Measurements from ENCODE around the gene USH2A. TPM values are rescaled to one million over a fixed set of nuclear protein-coding genes. Genes with fewer than 3 reads are reported as not detected.

The USH2A gene
- total RNA-seq, 4 donors from 2014 or later = under 0.01 to 2.0 (median 0.22) TPM; not detected in 1

- intact Hi-C loops (cut with DNase I) = no loop called here
Measured at GRCh38 chr1:215605011-215605621, 818.1 kb downstream of the USH2A start.

GRCh38 chr1:215603319-215603718 lies 819.9 kb downstream of the USH2A start:
- Histone ChIP-seq H3K4me3 (replicated peaks in 1 of 3) (no peak overlapping the region), H3K27ac (no peak overlapping the region), H3K4me1 (peaks cover 0 to 4% of the 10 kb centered on the region in 2 donors), H3K9me3 (no peaks in the 10 kb centered on the region), H3K27me3 (no peaks in the 10 kb centered on the region), H3K36me3 (peaks cover 0 to 4% of the 10 kb centered on the region in 2 donors)
- intact Hi-C loops (cut with DNase I) = no loop called here
- TF ChIP-seq POLR2A (IDR thresholded peaks at IDR 0.05) = no peak
- TF ChIP-seq CTCF (IDR thresholded peaks at IDR 0.05) = no peak
- DNase-seq = no peak

More at GRCh38 chr1:215605011-215605621, 818.1 kb downstream of the USH2A start:
- H3K36me3 ChIP-seq = peaks cover 6 to 8% of the 10 kb centered on the region in 2 donors
- H3K9me3 ChIP-seq = no peaks in the 10 kb centered on the region
- TF ChIP-seq POLR2A (IDR thresholded peaks at IDR 0.05) = no peak
- no peak for TF ChIP-seq CTCF (IDR thresholded peaks at IDR 0.05)
- H3K27ac ChIP-seq = no peak overlapping the region
- H3K4me3 ChIP-seq (replicated peaks in 1 of 3) = no peak overlapping the region
- H3K27me3 ChIP-seq = no peaks in the 10 kb centered on the region
- no peak for DNase-seq
- peaks cover 0 to 4% of the 10 kb centered on the region in 2 donors for H3K4me1 ChIP-seq

GRCh38 chr1:215601276-215601675 lies 822.0 kb downstream of the USH2A start:
- H3K36me3 ChIP-seq = no peaks in the 10 kb centered on the region
- H3K4me3 ChIP-seq (replicated peaks in 1 of 3) = no peak overlapping the region
- no peaks in the 10 kb centered on the region for H3K27me3 ChIP-seq
- TF ChIP-seq POLR2A (IDR thresholded peaks at IDR 0.05) (no peak), CTCF (IDR thresholded peaks at IDR 0.05) (no peak)
- H3K4me1 ChIP-seq = peaks cover 0 to 3% of the 10 kb centered on the region in 2 donors
- no peak overlapping the region for H3K27ac ChIP-seq
- no peaks in the 10 kb centered on the region for H3K9me3 ChIP-seq
- 86 to 93% methylated on average over 2 of the region's 2 CpGs for WGBS, 2 donors
- intact Hi-C loops (cut with DNase I) = no loop called here
- no peak for DNase-seq

- DNase-seq = no peak
- Histone ChIP-seq H3K36me3 (no peaks in the 10 kb centered on the region), H3K4me3 (replicated peaks in 1 of 3) (no peak overlapping the region), H3K27ac (no peak overlapping the region), H3K4me1 (no peaks in the 10 kb centered on the region), H3K27me3 (no peaks in the 10 kb centered on the region), H3K9me3 (no peaks in the 10 kb centered on the region)
- intact Hi-C loops (cut with DNase I) = no loop called here
- 95 to 96% methylated on average over 10 of the region's 10 CpGs for WGBS, 2 donors
- no peak for TF ChIP-seq POLR2A (IDR thresholded peaks at IDR 0.05)
- TF ChIP-seq CTCF (IDR thresholded peaks at IDR 0.05) = no peak
Measured at GRCh38 chr1:215600867-215601266, 822.4 kb downstream of the USH2A start.

- H3K27me3 ChIP-seq = no peaks in the 10 kb centered on the region
- no peaks in the 10 kb centered on the region for H3K9me3 ChIP-seq
- intact Hi-C loops (cut with DNase I) = no loop called here
- DNase-seq = no peak
- TF ChIP-seq CTCF (IDR thresholded peaks at IDR 0.05) = no peak
- no peak for TF ChIP-seq POLR2A (IDR thresholded peaks at IDR 0.05)
- no peak overlapping the region for H3K27ac ChIP-seq
- H3K4me1 ChIP-seq = no peaks in the 10 kb centered on the region
- H3K4me3 ChIP-seq (replicated peaks in 1 of 3) = no peak overlapping the region
- no peaks in the 10 kb centered on the region for H3K36me3 ChIP-seq
Measured at GRCh38 chr1:215600258-215600792, 822.9 kb downstream of the USH2A start.
